ENCODE results near the gene DOCK10. TPM values are rescaled to one million over a fixed set of nuclear protein-coding genes. Genes with fewer than 3 reads are reported as not detected.

DOCK10 gene
- total RNA-seq, 1 experiment from 2014 or later, result 2.9 TPM

GRCh38 chr2:224887141-224887540 is 155.1 kb downstream of the DOCK10 start:
- peaks cover 8% of the 10 kb centered on the region for H3K9me3 Mint-ChIP-seq
- H3K27me3 Mint-ChIP-seq (ENCODE audit: low read depth), result no peaks in the 10 kb centered on the region
- DNase-seq (ENCODE audit: low spot score) (no peak), ATAC-seq (no peak)
- no peaks in the 10 kb centered on the region for H3K36me3 Mint-ChIP-seq
- ChIA-PET CTCF (no interaction called here), POLR2A (no interaction called here)
- H3K27ac Mint-ChIP-seq, result no peak overlapping the region
- no peaks in the 10 kb centered on the region for H3K4me1 Mint-ChIP-seq
- no peak overlapping the region for H3K4me3 Mint-ChIP-seq
- TF ChIP-seq USF1 (CRISPR knock-in tag; IDR thresholded peaks at IDR 0.05), result no peak
- no peak for TF ChIP-seq ZNF121 (CRISPR knock-in tag; IDR thresholded peaks at IDR 0.05)

GRCh38 chr2:224885836-224886547 is 156.3 kb downstream of the DOCK10 start:
- Mint-ChIP-seq H3K4me1 (no peaks in the 10 kb centered on the region), H3K9me3 (peaks cover 8% of the 10 kb centered on the region), H3K27ac (no peak overlapping the region), H3K36me3 (no peaks in the 10 kb centered on the region), H3K4me3 (no peak overlapping the region), H3K27me3 (ENCODE audit: low read depth) (no peaks in the 10 kb centered on the region)
- ATAC-seq (no peak), DNase-seq (ENCODE audit: low spot score) (no peak)
- ChIA-PET CTCF (no interaction called here), POLR2A (no interaction called here)
- TF ChIP-seq ZNF219 (CRISPR knock-in tag; IDR thresholded peaks at IDR 0.05; ENCODE audit: borderline replicate concordance) (no peak), MAX (CRISPR knock-in tag; IDR thresholded peaks at IDR 0.05) (no peak), FOXJ3 (CRISPR knock-in tag; IDR thresholded peaks at IDR 0.05; ENCODE audit: borderline replicate concordance) (no peak), ZNF281 (CRISPR knock-in tag; IDR thresholded peaks at IDR 0.05) (no peak), ATF6 (CRISPR knock-in tag; IDR thresholded peaks at IDR 0.05) (no peak), HMGXB4 (CRISPR knock-in tag; IDR thresholded peaks at IDR 0.05) (no peak), RELA (CRISPR knock-in tag; IDR thresholded peaks at IDR 0.05; ENCODE audit: borderline replicate concordance) (no peak), ZNF425 (CRISPR knock-in tag; conservative IDR thresholded peaks at IDR 0.05) (no peak)

- POLR2A ChIA-PET, result no interaction called here
- ATAC-seq, result no peak
- Mint-ChIP-seq H3K27me3 (ENCODE audit: low read depth) (no peaks in the 10 kb centered on the region), H3K4me3 (no peak overlapping the region), H3K27ac (no peak overlapping the region), H3K36me3 (no peaks in the 10 kb centered on the region), H3K9me3 (peaks cover 8% of the 10 kb centered on the region), H3K4me1 (no peaks in the 10 kb centered on the region)
- CTCF ChIA-PET, result no interaction called here
- no peak for DNase-seq (ENCODE audit: low spot score)
- TF ChIP-seq NR2C2 (CRISPR knock-in tag; IDR thresholded peaks at IDR 0.05), result no peak
- TF ChIP-seq MYBL2 (CRISPR knock-in tag; IDR thresholded peaks at IDR 0.05), result no peak
- TF ChIP-seq ZNF416 (CRISPR knock-in tag; IDR thresholded peaks at IDR 0.05), result no peak
- TF ChIP-seq ZNF219 (CRISPR knock-in tag; IDR thresholded peaks at IDR 0.05; ENCODE audit: borderline replicate concordance), result no peak
- no peak for TF ChIP-seq MXD4 (CRISPR knock-in tag; IDR thresholded peaks at IDR 0.05; ENCODE audit: borderline replicate concordance)
- no peak for TF ChIP-seq NR3C1 (CRISPR knock-in tag; conservative IDR thresholded peaks at IDR 0.05; ENCODE audit: low read depth)
- no peak for TF ChIP-seq EMX1 (CRISPR knock-in tag; IDR thresholded peaks at IDR 0.05)
- TF ChIP-seq TEAD4 (CRISPR knock-in tag; IDR thresholded peaks at IDR 0.05), result no peak
Observed at GRCh38 chr2:224885291-224885690, 157.0 kb downstream of the DOCK10 start.
